ENCODE data around the gene IFNA8.
"Not testable (repeated sequence)": the region's sequence is repeated elsewhere in the genome, so short reads cannot be mapped to it uniquely, and the experiment has no call there.

Gene IFNA8

GRCh38 chr9:21408817-21409216, at the start of gene IFNA8:
Gene IFNA8, plus strand, starts transcription at chr9:21409117. Its CDS starts 60 bp downstream, at chr9:21409177.
- H3K4me3 ChIP-seq (ENCODE audit: severe bottlenecking) = no peak within 1 kb of the TSS
- no peaks in the 10 kb centered on the region for H3K4me1 ChIP-seq (ENCODE audit: insufficient read depth, poor library complexity, severe bottlenecking)
- TF ChIP-seq, protein P1, sequence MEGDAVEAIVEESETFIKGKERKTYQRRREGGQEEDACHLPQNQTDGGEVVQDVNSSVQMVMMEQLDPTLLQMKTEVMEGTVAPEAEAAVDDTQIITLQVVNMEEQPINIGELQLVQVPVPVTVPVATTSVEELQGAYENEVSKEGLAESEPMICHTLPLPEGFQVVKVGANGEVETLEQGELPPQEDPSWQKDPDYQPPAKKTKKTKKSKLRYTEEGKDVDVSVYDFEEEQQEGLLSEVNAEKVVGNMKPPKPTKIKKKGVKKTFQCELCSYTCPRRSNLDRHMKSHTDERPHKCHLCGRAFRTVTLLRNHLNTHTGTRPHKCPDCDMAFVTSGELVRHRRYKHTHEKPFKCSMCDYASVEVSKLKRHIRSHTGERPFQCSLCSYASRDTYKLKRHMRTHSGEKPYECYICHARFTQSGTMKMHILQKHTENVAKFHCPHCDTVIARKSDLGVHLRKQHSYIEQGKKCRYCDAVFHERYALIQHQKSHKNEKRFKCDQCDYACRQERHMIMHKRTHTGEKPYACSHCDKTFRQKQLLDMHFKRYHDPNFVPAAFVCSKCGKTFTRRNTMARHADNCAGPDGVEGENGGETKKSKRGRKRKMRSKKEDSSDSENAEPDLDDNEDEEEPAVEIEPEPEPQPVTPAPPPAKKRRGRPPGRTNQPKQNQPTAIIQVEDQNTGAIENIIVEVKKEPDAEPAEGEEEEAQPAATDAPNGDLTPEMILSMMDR (IDR thresholded peaks at IDR 0.05; ENCODE audit: poor library complexity, severe bottlenecking) = no peak
- DNase-seq (ENCODE audit: low spot score) = no peak
- H3K27ac ChIP-seq (ENCODE audit: poor library complexity, severe bottlenecking) = no peak within 1 kb of the TSS
- peaks cover 21% of the 10 kb centered on the region for H3K27me3 ChIP-seq (ENCODE audit: insufficient read depth, poor library complexity, severe bottlenecking)
- H3K36me3 ChIP-seq (ENCODE audit: low read depth) = no peaks in the 10 kb centered on the region
- H3K9me3 ChIP-seq (ENCODE audit: severe bottlenecking) = no peaks in the 10 kb centered on the region
- ATAC-seq (ENCODE audit: low read depth) = no peak

GRCh38 chr9:21362287-21362686, 46.6 kb upstream of the IFNA8 start:
- H3K4me3 ChIP-seq (ENCODE audit: severe bottlenecking) = no peak overlapping the region
- DNase-seq (ENCODE audit: low spot score) (no peak), ATAC-seq (ENCODE audit: low read depth) (no peak)
- no peaks in the 10 kb centered on the region for H3K36me3 ChIP-seq (ENCODE audit: low read depth)
- TF ChIP-seq, protein P1 (IDR thresholded peaks at IDR 0.05; ENCODE audit: poor library complexity, severe bottlenecking) = no peak
- no peak overlapping the region for H3K27ac ChIP-seq (ENCODE audit: poor library complexity, severe bottlenecking)
- no peaks in the 10 kb centered on the region for H3K4me1 ChIP-seq (ENCODE audit: insufficient read depth, poor library complexity, severe bottlenecking)
- peaks cover 7% of the 10 kb centered on the region for H3K27me3 ChIP-seq (ENCODE audit: insufficient read depth, poor library complexity, severe bottlenecking)
- H3K9me3 ChIP-seq (ENCODE audit: severe bottlenecking) = no peaks in the 10 kb centered on the region

DNA sequence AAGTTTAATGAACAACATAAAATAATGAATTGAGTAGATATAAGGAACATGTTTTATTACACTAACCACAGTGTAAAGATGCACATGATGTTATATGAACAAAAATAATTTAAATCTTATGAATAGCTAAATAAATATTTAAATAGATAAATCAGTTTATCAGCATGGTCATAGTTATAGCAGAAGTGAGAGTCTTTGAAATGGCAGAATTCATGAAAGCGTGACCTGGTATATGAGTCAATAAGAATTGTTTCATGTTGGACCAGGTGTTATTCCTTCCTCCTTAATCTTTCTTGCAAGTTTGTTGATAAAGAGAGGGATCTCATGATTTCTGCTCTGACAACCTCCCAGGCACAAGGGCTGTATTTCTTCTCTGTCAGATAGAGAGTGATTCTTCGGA, 41.7 kb upstream of the IFNA8 start:
- ATAC-seq (ENCODE audit: low read depth); DNase-seq (ENCODE audit: low spot score); H3K36me3 ChIP-seq (ENCODE audit: low read depth); H3K9me3 ChIP-seq (ENCODE audit: severe bottlenecking); H3K4me1 ChIP-seq (ENCODE audit: insufficient read depth, poor library complexity, severe bottlenecking); H3K27ac ChIP-seq (ENCODE audit: poor library complexity, severe bottlenecking); H3K4me3 ChIP-seq (ENCODE audit: severe bottlenecking); H3K27me3 ChIP-seq (ENCODE audit: insufficient read depth, poor library complexity, severe bottlenecking): not testable (repeated sequence)

DNA sequence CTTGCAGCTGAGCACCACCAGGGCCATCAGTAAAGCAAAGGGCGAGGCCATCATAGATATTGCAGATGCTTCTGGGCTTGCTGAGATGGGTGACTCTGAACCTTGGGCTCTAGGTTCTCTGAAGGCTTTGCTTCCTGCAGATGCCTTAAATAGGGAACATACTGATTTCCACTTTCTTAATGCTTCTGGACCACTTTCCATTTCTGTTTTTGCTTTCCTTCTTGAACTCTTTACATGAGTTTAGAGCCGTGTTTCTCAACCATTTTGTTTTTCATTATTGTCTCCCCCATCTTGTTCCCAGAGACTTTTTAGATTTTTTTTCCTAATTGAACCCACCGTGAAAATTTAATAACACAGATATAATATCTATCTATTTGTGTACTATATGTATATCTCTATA, 41.0 kb upstream of the IFNA8 start, which contains the start of gene IFNA13:
TSS of gene IFNA13 (minus strand) at position 101 of the 400 bp plus-strand sequence. CDS start at position 54, 47 bp downstream.
- ATAC-seq (ENCODE audit: low read depth) (no peak), DNase-seq (ENCODE audit: low spot score) (no peak)
- no peak within 1 kb of the TSS for H3K4me3 ChIP-seq (ENCODE audit: severe bottlenecking)
- TF ChIP-seq, protein P1 (IDR thresholded peaks at IDR 0.05; ENCODE audit: poor library complexity, severe bottlenecking) = no peak
- H3K36me3 ChIP-seq (ENCODE audit: low read depth) = no peaks in the 10 kb centered on the region
- no peaks in the 10 kb centered on the region for H3K4me1 ChIP-seq (ENCODE audit: insufficient read depth, poor library complexity, severe bottlenecking)
- peaks cover 3% of the 10 kb centered on the region for H3K27me3 ChIP-seq (ENCODE audit: insufficient read depth, poor library complexity, severe bottlenecking)
- H3K27ac ChIP-seq (ENCODE audit: poor library complexity, severe bottlenecking) = no peak within 1 kb of the TSS
- H3K9me3 ChIP-seq (ENCODE audit: severe bottlenecking) = no peaks in the 10 kb centered on the region

DNA sequence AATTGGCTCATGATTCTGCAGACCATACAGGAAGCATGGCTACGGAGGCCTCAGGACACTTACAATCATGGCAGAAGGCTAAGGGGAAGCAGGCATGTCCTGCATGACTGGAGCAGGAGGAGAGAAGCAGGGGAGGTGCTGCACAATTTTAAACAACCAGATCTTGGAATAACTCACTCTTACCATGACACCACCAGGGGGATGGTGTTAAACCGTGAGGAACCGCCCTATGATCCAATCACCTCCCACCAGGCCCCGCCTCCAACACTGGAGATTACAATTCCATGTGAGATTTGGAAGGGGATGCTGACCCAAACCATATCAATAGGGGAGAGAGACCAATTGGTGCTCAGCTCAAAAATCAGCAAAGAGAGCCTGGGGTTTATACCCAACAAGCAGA, 37.5 kb upstream of the IFNA8 start:
- not testable (repeated sequence) for DNase-seq (ENCODE audit: low spot score); ATAC-seq (ENCODE audit: low read depth); H3K27me3 ChIP-seq (ENCODE audit: insufficient read depth, poor library complexity, severe bottlenecking); H3K9me3 ChIP-seq (ENCODE audit: severe bottlenecking); H3K27ac ChIP-seq (ENCODE audit: poor library complexity, severe bottlenecking); H3K4me1 ChIP-seq (ENCODE audit: insufficient read depth, poor library complexity, severe bottlenecking); H3K4me3 ChIP-seq (ENCODE audit: severe bottlenecking); H3K36me3 ChIP-seq (ENCODE audit: low read depth)

DNA sequence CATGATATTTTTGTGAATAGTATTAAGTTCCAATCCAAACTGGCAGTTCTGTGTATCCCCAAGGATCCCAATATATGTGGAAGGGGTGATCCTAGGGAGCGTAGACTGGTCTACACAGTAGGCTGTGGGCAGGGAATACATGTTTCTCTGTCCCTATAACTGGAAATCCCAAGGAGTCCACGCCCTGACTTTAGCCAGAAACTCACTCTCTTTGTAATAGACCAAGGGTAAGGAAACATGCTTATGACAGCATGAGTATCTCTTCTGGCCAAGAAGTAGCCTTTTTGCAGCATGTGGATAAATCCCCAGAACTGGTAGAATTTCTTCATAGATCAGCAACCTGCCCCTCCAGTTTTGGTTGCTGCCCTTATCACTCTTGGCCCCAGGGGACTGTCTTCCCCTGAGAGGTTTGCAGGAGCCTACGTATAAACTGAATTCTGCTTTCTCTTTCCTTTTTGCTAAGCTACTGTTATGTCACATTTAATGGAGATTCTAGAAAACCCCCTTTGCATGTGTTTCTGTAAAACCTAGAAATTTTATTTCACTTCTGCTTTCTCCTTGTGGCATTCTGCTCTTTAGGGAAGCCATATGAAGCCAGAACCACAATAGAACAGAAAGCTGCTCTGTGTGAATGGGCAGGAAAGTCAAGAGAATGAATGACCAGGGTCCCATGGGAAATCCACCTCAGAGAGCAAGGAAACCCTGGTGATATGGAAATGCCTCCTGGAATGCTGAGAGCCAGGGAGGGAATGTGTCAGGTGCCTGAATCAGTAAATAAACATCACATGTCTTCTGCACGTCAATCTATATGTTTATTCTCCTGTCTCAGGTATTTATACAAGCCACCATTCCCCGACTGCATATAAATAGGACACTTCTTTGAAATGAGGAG, 27.2 kb upstream of the IFNA8 start:
- no peaks in the 10 kb centered on the region for H3K36me3 ChIP-seq (ENCODE audit: low read depth)
- no peak for DNase-seq (ENCODE audit: low spot score)
- ATAC-seq (ENCODE audit: low read depth) = peak; percentile 48
- no peaks in the 10 kb centered on the region for H3K9me3 ChIP-seq (ENCODE audit: severe bottlenecking)
- H3K4me3 ChIP-seq (ENCODE audit: severe bottlenecking) = no peak overlapping the region
- TF ChIP-seq, protein P1 (IDR thresholded peaks at IDR 0.05; ENCODE audit: poor library complexity, severe bottlenecking) = no peak
- no peak overlapping the region for H3K27ac ChIP-seq (ENCODE audit: poor library complexity, severe bottlenecking)
- peaks cover 65% of the 10 kb centered on the region for H3K27me3 ChIP-seq (ENCODE audit: insufficient read depth, poor library complexity, severe bottlenecking)
- H3K4me1 ChIP-seq (ENCODE audit: insufficient read depth, poor library complexity, severe bottlenecking) = no peaks in the 10 kb centered on the region

Data from RWPE2 (cell line).